Colonic mucosa (tissue), 4 donors: ENCODE measurements around the gene BAG5. TPM values are rescaled to one million over a fixed set of nuclear protein-coding genes. Genes with fewer than 3 reads are reported as not detected.

Source experiments
- DNase-seq: peaks from one replicate; pipeline ENCODE4 v3.0.0-alpha.2; 2020
- H3K27ac ChIP-seq: fragments of 200-600 bp; one replicate; pipeline ENCODE4 v1.8.0; 2021
- H3K27me3 ChIP-seq: fragments of 200-600 bp; one replicate; pipeline ENCODE4 v1.8.0; 2021
- H3K36me3 ChIP-seq: fragments of 200-600 bp; one replicate; pipeline ENCODE4 v1.8.0; 2021
- H3K4me1 ChIP-seq: fragments of 200-600 bp; one replicate; pipeline ENCODE4 v1.8.0; 2021; ENCODE audit warnings: mild to moderate bottlenecking
- H3K4me3 ChIP-seq: fragments of 200-600 bp; one replicate; pipeline ENCODE4 v1.8.0; 2021
- H3K9ac ChIP-seq, 2 donors: one replicate each; pipeline ENCODE4 v1.7.0; 2013; ENCODE audit warnings: control low read depth in 2 of 2, low read depth in 2 of 2, low read length in 2 of 2
- H3K9me3 ChIP-seq: fragments of 200-600 bp; one replicate; pipeline ENCODE4 v1.8.0; 2021
- intact Hi-C: fragments of 100-400 bp; cut with DNase I; formaldehyde crosslinking; loops from one replicate; pipeline ENCODE4 v1.14.1; 2022
- total RNA-seq, 2 donors: library from RNA; stranded (reverse); fragmentation: NEBNext Ultra II Directional in 1 of 2; extraction: Animal tissue kit (Norgen Biotek cat#: 25700) in 1 of 2; gene quantifications; one replicate each; pipeline ENCODE4 v1.2.1, GENCODE V29; 2021
- TF ChIP-seq, protein P1 (sequence below): fragments of 200-600 bp; IDR thresholded peaks from one replicate; pipeline ENCODE4 v1.8.0; 2022; ENCODE audit warnings: antibody characterized with exemption, mild to moderate bottlenecking
- donor health status: healthy.
- donor health status: DM: no; HTN: no; CAD: no.
- donor health status: DM: no; HTN: no; CAD: no.

BAG5 gene
- total RNA-seq, 2 donors from 2014 or later: 26.8 to 29.7 TPM

- Histone ChIP-seq H3K4me1 (peaks cover 10% of the 10 kb centered on the region), H3K27ac (no peak overlapping the region), H3K4me3 (no peak overlapping the region), H3K9me3 (no peaks in the 10 kb centered on the region), H3K36me3 (no peaks in the 10 kb centered on the region), H3K27me3 (no peaks in the 10 kb centered on the region), H3K9ac (no peak overlapping the region)
- TF ChIP-seq, protein P1, sequence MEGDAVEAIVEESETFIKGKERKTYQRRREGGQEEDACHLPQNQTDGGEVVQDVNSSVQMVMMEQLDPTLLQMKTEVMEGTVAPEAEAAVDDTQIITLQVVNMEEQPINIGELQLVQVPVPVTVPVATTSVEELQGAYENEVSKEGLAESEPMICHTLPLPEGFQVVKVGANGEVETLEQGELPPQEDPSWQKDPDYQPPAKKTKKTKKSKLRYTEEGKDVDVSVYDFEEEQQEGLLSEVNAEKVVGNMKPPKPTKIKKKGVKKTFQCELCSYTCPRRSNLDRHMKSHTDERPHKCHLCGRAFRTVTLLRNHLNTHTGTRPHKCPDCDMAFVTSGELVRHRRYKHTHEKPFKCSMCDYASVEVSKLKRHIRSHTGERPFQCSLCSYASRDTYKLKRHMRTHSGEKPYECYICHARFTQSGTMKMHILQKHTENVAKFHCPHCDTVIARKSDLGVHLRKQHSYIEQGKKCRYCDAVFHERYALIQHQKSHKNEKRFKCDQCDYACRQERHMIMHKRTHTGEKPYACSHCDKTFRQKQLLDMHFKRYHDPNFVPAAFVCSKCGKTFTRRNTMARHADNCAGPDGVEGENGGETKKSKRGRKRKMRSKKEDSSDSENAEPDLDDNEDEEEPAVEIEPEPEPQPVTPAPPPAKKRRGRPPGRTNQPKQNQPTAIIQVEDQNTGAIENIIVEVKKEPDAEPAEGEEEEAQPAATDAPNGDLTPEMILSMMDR: no peak
- DNase-seq: no peak
- intact Hi-C loops: no loop called here
Observed at GRCh38 chr14:103604620-103605019, 42.2 kb upstream of the BAG5 start.

DNA sequence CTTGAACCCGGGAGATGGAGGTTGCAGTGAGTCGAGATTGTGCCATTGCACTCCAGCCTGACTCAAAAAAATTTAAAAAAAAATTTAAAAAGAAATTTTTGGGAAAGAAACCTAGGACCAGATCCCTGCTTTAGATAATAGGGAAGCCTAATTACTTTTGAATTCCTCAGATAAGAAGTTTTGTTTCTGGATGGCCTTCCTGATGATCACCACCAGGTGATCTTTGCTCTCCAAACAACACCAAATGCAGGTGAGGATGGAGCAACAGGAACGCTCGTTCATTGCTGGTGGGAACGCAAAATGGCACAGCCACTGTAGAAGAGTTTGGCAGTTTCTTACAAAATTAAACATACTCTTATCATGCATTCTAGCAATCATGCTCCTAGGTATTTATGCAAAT, 38.0 kb upstream of the BAG5 start:
- DNase-seq: no peak
- TF ChIP-seq, protein P1: no peak
- intact Hi-C loops: no loop called here
- H3K9me3 ChIP-seq: no peaks in the 10 kb centered on the region
- H3K4me3 ChIP-seq: no peak overlapping the region
- no peaks in the 10 kb centered on the region for H3K4me1 ChIP-seq
- no peaks in the 10 kb centered on the region for H3K27me3 ChIP-seq
- no peak overlapping the region for H3K9ac ChIP-seq
- no peaks in the 10 kb centered on the region for H3K36me3 ChIP-seq
- H3K27ac ChIP-seq: no peak overlapping the region

DNA sequence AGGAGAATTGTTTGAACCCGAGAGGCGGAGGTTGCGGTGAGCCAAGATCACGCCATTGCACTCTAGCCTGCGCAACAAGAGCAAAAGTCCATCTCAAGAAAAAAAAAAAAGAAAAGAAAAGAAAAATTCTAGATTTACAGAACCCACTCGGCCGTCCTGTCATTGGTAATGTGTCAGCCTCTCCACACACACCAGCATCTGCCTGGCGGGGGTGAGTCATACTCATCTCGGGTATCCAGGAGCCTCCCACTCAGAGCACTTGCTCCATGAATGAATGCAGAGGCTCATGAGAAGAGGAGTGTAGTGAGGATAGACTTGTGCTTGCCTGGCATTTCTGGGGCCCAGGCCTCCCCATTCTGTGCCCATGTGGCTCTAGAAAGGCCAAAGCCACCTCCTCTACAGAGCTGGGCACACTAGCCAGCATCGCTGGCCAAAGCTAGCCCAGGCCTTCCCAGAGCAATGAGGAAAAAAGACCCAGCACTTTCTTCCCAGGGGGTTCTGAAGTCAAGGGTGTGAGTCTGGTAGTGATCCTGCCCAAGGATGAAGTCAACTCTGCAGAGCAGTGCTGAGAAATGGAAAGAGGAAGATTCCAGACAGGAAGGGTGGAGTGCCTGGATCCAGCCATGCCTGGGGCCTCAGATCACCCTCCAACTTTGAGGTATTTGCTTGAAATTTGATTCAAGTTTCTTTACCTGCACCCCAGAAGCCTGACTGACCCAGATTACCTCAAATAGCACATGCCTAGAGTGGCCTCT, 35.3 kb upstream of the BAG5 start:
- TF ChIP-seq, protein P1: no peak
- no peaks in the 10 kb centered on the region for H3K27me3 ChIP-seq
- H3K36me3 ChIP-seq: no peaks in the 10 kb centered on the region
- no peaks in the 10 kb centered on the region for H3K4me1 ChIP-seq
- no peak overlapping the region for H3K27ac ChIP-seq
- DNase-seq: no peak
- H3K4me3 ChIP-seq: no peak overlapping the region
- no peak overlapping the region for H3K9ac ChIP-seq
- no peaks in the 10 kb centered on the region for H3K9me3 ChIP-seq
- intact Hi-C loops: no loop called here

GRCh38 chr14:103594265-103594664, 31.8 kb upstream of the BAG5 start:
- Histone ChIP-seq H3K9me3 (no peaks in the 10 kb centered on the region), H3K27ac (no peak overlapping the region), H3K36me3 (no peaks in the 10 kb centered on the region), H3K9ac (no peak overlapping the region), H3K4me1 (no peaks in the 10 kb centered on the region), H3K4me3 (no peak overlapping the region), H3K27me3 (no peaks in the 10 kb centered on the region)
- intact Hi-C loops: no loop called here
- TF ChIP-seq, protein P1: no peak
- DNase-seq: no peak

DNA sequence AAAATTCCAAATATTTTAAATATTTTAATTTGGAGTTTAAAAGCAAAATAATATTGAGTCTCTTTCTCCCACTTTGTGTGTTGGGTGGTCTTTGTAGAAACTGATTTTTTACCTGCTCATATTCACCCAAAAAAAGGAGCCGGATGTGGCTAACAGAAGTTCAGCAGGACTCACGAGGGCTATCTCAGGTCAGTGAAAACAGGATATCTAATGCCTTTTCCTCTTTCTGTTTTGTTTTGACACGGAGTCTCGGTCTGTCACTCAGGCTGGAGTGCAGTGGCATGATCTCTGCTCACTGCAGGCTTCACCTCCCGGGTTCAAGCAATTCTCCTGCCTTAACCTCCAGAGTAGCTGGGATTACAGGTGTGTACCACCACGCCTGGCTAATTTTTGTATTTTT, 31.1 kb upstream of the BAG5 start:
- H3K36me3 ChIP-seq: no peaks in the 10 kb centered on the region
- TF ChIP-seq, protein P1: no peak
- no peaks in the 10 kb centered on the region for H3K4me1 ChIP-seq
- H3K27ac ChIP-seq: no peak overlapping the region
- no peaks in the 10 kb centered on the region for H3K9me3 ChIP-seq
- H3K9ac ChIP-seq: no peak overlapping the region
- intact Hi-C loops: no loop called here
- no peaks in the 10 kb centered on the region for H3K27me3 ChIP-seq
- DNase-seq: no peak
- no peak overlapping the region for H3K4me3 ChIP-seq
